ENCODE measurements around the gene PPP1R9B. TPM values are rescaled to one million over a fixed set of nuclear protein-coding genes. Genes with fewer than 3 reads are reported as not detected.

PPP1R9B gene
- total RNA-seq, 2 donors from 2014 or later: 24.1 to 34.6 TPM

DNA sequence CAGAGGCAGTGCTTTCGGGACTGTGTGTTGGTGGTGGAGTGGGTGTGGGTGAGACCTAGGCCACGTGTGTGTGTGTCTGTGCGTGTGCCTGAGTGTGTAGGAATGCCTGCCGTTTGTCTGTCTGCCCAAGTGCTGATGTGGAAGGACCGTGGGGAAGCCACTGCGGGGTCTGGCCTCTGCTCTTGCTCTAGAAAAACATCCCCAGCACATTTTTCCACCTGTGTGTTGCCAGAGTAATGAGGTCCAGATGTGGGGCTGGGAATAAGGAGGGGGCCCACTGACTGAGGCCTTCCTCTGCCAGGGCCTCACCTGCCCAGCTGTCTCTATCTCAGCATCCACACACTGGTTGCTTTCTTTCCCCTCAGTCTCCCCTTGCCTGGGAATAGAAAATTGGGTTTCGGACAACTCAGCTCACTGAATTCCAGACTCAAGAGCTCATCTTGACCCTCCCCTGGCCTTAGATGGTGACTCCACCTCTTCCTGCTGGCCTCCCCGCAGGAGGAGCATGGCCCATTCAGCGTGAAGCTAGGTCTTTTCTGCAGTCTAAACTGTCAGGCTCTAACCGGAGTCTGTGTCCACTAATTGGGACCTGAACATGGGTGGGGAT, 23.0 kb upstream of the PPP1R9B start:
- Histone ChIP-seq H3K9ac (ENCODE audit: extremely low read depth, low read length, poor library complexity, severe bottlenecking) (no peak overlapping the region), H3K27ac (ENCODE audit: low read depth, low read length) (no peak overlapping the region), H3K9me3 (ENCODE audit: control insufficient read depth, low read length) (no peaks in the 10 kb centered on the region), H3K36me3 (ENCODE audit: control insufficient read depth, insufficient read depth, low read length) (no peaks in the 10 kb centered on the region), H3K4me1 (ENCODE audit: control insufficient read depth, insufficient read depth, low read length) (peaks cover 3% of the 10 kb centered on the region), H3K4me3 (ENCODE audit: low read length) (no peak overlapping the region), H3K27me3 (ENCODE audit: control insufficient read depth, insufficient read depth, low read length, poor library complexity, severe bottlenecking) (no peaks in the 10 kb centered on the region)
- Mint-ChIP-seq H3K9me3 (no peaks in the 10 kb centered on the region), H3K4me1 (peaks cover 10% of the 10 kb centered on the region), H3K27me3 (ENCODE audit: insufficient read depth) (peaks cover 3% of the 10 kb centered on the region), H3K27ac (peak overlapping the region; percentile 86), H3K36me3 (ENCODE audit: low read depth) (no peaks in the 10 kb centered on the region), H3K4me3 (no peak overlapping the region)
- WGBS, 2 experiments (ENCODE audit: insufficient coverage in 1 of 2, insufficient read length in 1 of 2): 70 to 78% methylated on average over 3 to 10 of the region's 10 CpGs
- TF ChIP-seq, protein P1, sequence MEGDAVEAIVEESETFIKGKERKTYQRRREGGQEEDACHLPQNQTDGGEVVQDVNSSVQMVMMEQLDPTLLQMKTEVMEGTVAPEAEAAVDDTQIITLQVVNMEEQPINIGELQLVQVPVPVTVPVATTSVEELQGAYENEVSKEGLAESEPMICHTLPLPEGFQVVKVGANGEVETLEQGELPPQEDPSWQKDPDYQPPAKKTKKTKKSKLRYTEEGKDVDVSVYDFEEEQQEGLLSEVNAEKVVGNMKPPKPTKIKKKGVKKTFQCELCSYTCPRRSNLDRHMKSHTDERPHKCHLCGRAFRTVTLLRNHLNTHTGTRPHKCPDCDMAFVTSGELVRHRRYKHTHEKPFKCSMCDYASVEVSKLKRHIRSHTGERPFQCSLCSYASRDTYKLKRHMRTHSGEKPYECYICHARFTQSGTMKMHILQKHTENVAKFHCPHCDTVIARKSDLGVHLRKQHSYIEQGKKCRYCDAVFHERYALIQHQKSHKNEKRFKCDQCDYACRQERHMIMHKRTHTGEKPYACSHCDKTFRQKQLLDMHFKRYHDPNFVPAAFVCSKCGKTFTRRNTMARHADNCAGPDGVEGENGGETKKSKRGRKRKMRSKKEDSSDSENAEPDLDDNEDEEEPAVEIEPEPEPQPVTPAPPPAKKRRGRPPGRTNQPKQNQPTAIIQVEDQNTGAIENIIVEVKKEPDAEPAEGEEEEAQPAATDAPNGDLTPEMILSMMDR (conservative IDR thresholded peaks at IDR 0.05): no peak
- DNase-seq: peak; percentile 86

DNA sequence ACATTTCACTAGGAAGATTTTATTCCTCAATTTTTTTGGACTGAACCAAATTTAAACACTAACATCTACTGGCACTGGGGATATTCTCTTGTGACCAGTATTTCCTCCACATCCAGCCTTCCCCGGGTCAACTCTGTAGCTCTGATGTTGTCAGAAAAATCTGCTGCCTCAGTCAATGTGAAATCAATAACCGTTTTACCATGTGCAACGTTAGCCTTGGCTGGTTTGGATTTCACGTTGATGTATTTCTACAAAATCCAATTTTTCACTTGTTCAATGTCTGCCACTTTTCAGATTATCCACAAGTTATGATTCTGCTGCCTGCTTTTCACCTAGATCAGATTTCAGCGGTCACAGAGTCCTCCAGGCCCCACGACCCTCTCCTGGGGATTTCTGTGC, 22.5 kb upstream of the PPP1R9B start:
- Histone ChIP-seq H3K27me3 (ENCODE audit: control insufficient read depth, insufficient read depth, low read length, poor library complexity, severe bottlenecking) (no peaks in the 10 kb centered on the region), H3K36me3 (ENCODE audit: control insufficient read depth, insufficient read depth, low read length) (no peaks in the 10 kb centered on the region), H3K27ac (ENCODE audit: low read depth, low read length) (no peak overlapping the region), H3K9ac (ENCODE audit: extremely low read depth, low read length, poor library complexity, severe bottlenecking) (no peak overlapping the region), H3K4me3 (ENCODE audit: low read length) (no peak overlapping the region), H3K9me3 (ENCODE audit: control insufficient read depth, low read length) (no peaks in the 10 kb centered on the region), H3K4me1 (ENCODE audit: control insufficient read depth, insufficient read depth, low read length) (peaks cover 3% of the 10 kb centered on the region)
- Mint-ChIP-seq H3K27ac (peak overlapping the region; percentile 86), H3K9me3 (no peaks in the 10 kb centered on the region), H3K4me1 (peaks cover 5% of the 10 kb centered on the region), H3K4me3 (no peak overlapping the region), H3K36me3 (ENCODE audit: low read depth) (no peaks in the 10 kb centered on the region), H3K27me3 (ENCODE audit: insufficient read depth) (peaks cover 3% of the 10 kb centered on the region)
- TF ChIP-seq, protein P1 (conservative IDR thresholded peaks at IDR 0.05): no peak
- WGBS, 2 experiments (ENCODE audit: insufficient coverage in 1 of 2, insufficient read length in 1 of 2): 89 to 90% methylated on average over 6 of the region's 6 CpGs
- DNase-seq: no peak

DNA sequence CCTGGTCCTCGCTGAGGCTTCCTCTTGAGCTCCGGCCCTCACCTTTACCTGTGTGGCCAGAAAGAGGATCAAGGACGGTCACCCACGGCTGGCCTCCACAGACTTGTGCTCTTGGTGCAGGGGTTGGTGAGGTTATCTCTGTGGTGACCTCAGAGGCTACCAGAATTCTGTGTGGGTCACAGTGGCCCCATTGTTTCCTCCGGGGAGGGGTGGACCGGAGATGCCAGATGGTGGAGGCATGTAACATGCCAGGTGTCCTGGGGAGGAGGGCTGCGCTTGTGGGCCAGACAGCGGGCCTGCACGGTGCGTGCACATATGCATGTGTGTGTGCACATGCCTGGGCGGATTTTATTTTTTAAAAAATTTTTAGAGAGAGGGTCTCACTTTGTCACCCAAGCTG, 21.7 kb upstream of the PPP1R9B start:
- 91 to 100% methylated on average over 1 to 11 of the region's 11 CpGs for WGBS, 2 experiments (ENCODE audit: insufficient coverage in 1 of 2, insufficient read length in 1 of 2)
- H3K27ac Mint-ChIP-seq: peak overlapping the region; percentile 68
- no peaks in the 10 kb centered on the region for H3K9me3 Mint-ChIP-seq
- Histone ChIP-seq H3K27ac (ENCODE audit: low read depth, low read length) (no peak overlapping the region), H3K9me3 (ENCODE audit: control insufficient read depth, low read length) (no peaks in the 10 kb centered on the region), H3K27me3 (ENCODE audit: control insufficient read depth, insufficient read depth, low read length, poor library complexity, severe bottlenecking) (no peaks in the 10 kb centered on the region), H3K36me3 (ENCODE audit: control insufficient read depth, insufficient read depth, low read length) (no peaks in the 10 kb centered on the region), H3K9ac (ENCODE audit: extremely low read depth, low read length, poor library complexity, severe bottlenecking) (no peak overlapping the region), H3K4me3 (ENCODE audit: low read length) (no peak overlapping the region), H3K4me1 (ENCODE audit: control insufficient read depth, insufficient read depth, low read length) (no peaks in the 10 kb centered on the region)
- DNase-seq: no peak
- H3K36me3 Mint-ChIP-seq (ENCODE audit: low read depth): no peaks in the 10 kb centered on the region
- no peak overlapping the region for H3K4me3 Mint-ChIP-seq
- no peaks in the 10 kb centered on the region for H3K4me1 Mint-ChIP-seq
- peaks cover 3% of the 10 kb centered on the region for H3K27me3 Mint-ChIP-seq (ENCODE audit: insufficient read depth)
- TF ChIP-seq, protein P1 (conservative IDR thresholded peaks at IDR 0.05): no peak
